GM23338 (cell line): ENCODE data around the gene UCN. TPM values are rescaled to one million over a fixed set of nuclear protein-coding genes. Genes with fewer than 3 reads are reported as not detected.

ENCODE experiments used
- ATAC-seq: fragments of 200-7000 bp; cut with Tn5 transposase; 3 replicates; pipeline ENCODE4 v1.9.1; 2020
- DNase-seq: peaks from one replicate; pipeline ENCODE4 v3.0.0-alpha.2; 2015; ENCODE audit warnings: low spot score
- H2AFZ ChIP-seq: fragments of 200-600 bp; sonication (generic); 2 replicates; pipeline ENCODE4 v1.8.0; 2016; ENCODE audit warnings: antibody characterized with exemption, mild to moderate bottlenecking, moderate library complexity
- H3F3A ChIP-seq: fragments of 200-600 bp; sonication (generic); replicated peaks from 2 replicates; pipeline ENCODE4 v1.8.0; 2017; ENCODE audit warnings: antibody characterized with exemption, mixed run types, low read depth
- H3K27ac ChIP-seq: fragments of 200-600 bp; sonication (generic); 2 replicates; pipeline ENCODE4 v1.6.1; 2016; ENCODE audit warnings: low read depth
- H3K27me3 ChIP-seq: fragments of 200-600 bp; sonication (generic); 2 replicates; pipeline ENCODE4 v1.8.0; 2016; ENCODE audit warnings: mild to moderate bottlenecking, mixed run types, moderate library complexity; ENCODE audit not compliant: insufficient read depth
- H3K36me3 ChIP-seq: fragments of 200-600 bp; sonication (generic); 2 replicates; pipeline ENCODE4 v1.8.0; 2016; ENCODE audit warnings: mild to moderate bottlenecking; ENCODE audit not compliant: insufficient read depth
- H3K4me1 ChIP-seq: fragments of 200-600 bp; sonication (generic); 2 replicates; pipeline ENCODE4 v1.8.0; 2016; ENCODE audit warnings: mild to moderate bottlenecking, moderate library complexity; ENCODE audit not compliant: insufficient read depth
- H3K4me2 ChIP-seq: fragments of 200-600 bp; sonication (generic); 2 replicates; pipeline ENCODE4 v1.7.1; 2017; ENCODE audit warnings: mixed run types
- H3K4me3 ChIP-seq: fragments of 200-600 bp; sonication (generic); 2 replicates; pipeline ENCODE4 v1.6.1; 2016; ENCODE audit warnings: mixed run types
- H3K79me2 ChIP-seq: fragments of 200-600 bp; sonication (generic); replicated peaks from 2 replicates; pipeline ENCODE4 v1.8.0; 2017; ENCODE audit warnings: mild to moderate bottlenecking; ENCODE audit not compliant: insufficient read depth
- H3K9me2 ChIP-seq: fragments of 200-600 bp; sonication (generic); 2 replicates; pipeline ENCODE4 v1.8.0; 2017; ENCODE audit not compliant: insufficient read depth
- H4K20me1 ChIP-seq: fragments of 200-600 bp; sonication (generic); replicated peaks from 2 replicates; pipeline ENCODE4 v1.8.0; 2017; ENCODE audit warnings: mild to moderate bottlenecking; ENCODE audit not compliant: insufficient read depth
- H3K27ac Mint-ChIP-seq: 2 replicates; pipeline ENCODE4 v1.8.0; 2020; ENCODE audit warnings: inconsistent platforms, mild to moderate bottlenecking, moderate library complexity, mixed read lengths
- H3K27me3 Mint-ChIP-seq: 3 replicates; pipeline ENCODE4 v1.8.0; 2022; ENCODE audit warnings: low read depth, mild to moderate bottlenecking, moderate library complexity, mixed read lengths, inconsistent platforms; ENCODE audit not compliant: insufficient read depth, poor library complexity
- H3K36me3 Mint-ChIP-seq: 3 replicates; pipeline ENCODE4 v1.8.0; 2021; ENCODE audit warnings: low read depth, mild to moderate bottlenecking, inconsistent platforms, moderate library complexity, mixed read lengths
- H3K4me1 Mint-ChIP-seq: 3 replicates; pipeline ENCODE4 v1.8.0; 2020; ENCODE audit warnings: mild to moderate bottlenecking, inconsistent platforms, mixed read lengths
- H3K4me3 Mint-ChIP-seq: 3 replicates; pipeline ENCODE4 v1.8.0; 2021; ENCODE audit warnings: moderate library complexity, mild to moderate bottlenecking, inconsistent platforms, mixed read lengths
- H3K9me3 Mint-ChIP-seq: 3 replicates; pipeline ENCODE4 v1.8.0; 2020; ENCODE audit warnings: moderate library complexity, mild to moderate bottlenecking, inconsistent platforms, mixed read lengths
- CREB1 ChIP-seq: fragments of 250-450 bp; sonication (Bioruptor Pico); IDR thresholded peaks from 2 replicates; pipeline ENCODE4 v1.5.0; 2020; ENCODE audit warnings: low read depth, mild to moderate bottlenecking, moderate library complexity
- EZH2 ChIP-seq: fragments of 200-600 bp; sonication (generic); IDR thresholded peaks from one replicate; pipeline ENCODE4 v1.8.0; 2017; ENCODE audit warnings: antibody characterized with exemption, mild to moderate bottlenecking, low read depth; ENCODE audit not compliant: unreplicated experiment
- EZH2phosphoT487 ChIP-seq: fragments of 200-600 bp; sonication (generic); IDR thresholded peaks from one replicate; pipeline ENCODE4 v1.8.1; 2018; ENCODE audit warnings: antibody characterized with exemption; ENCODE audit not compliant: unreplicated experiment
- JUNB ChIP-seq: IDR thresholded peaks from one replicate; pipeline ENCODE4 v1.6.1; 2016; ENCODE audit warnings: antibody characterized with exemption; ENCODE audit not compliant: unreplicated experiment
- POLR2AphosphoS5 ChIP-seq: IDR thresholded peaks from 2 replicates; pipeline ENCODE4 v1.6.1; 2016; ENCODE audit warnings: antibody characterized with exemption, low read depth
- STAT1 ChIP-seq: IDR thresholded peaks from one replicate; pipeline ENCODE4 v1.6.1; 2016; ENCODE audit warnings: antibody characterized with exemption; ENCODE audit not compliant: unreplicated experiment
- ZNF331 ChIP-seq: fragments of 250-450 bp; sonication (Bioruptor Pico); IDR thresholded peaks from 2 replicates; pipeline ENCODE4 v1.5.0; 2020; ENCODE audit warnings: low read depth, mild to moderate bottlenecking, moderate library complexity
- polyA plus RNA-seq: library from polyadenylated mRNA; unstranded; fragments of >200 nt; fragmentation: Nextera tagmentation; extraction: Ambion mirVana; gene quantifications from 2 replicates; pipeline ENCODE4 v1.2.1, GENCODE V29; 2016
- total RNA-seq: library from RNA; depleted of rRNA; stranded (reverse); fragments of >200 nt; shearing (Covaris generic); gene quantifications from 2 replicates; pipeline ENCODE4 v1.2.3, GENCODE V29; 2014
- TF ChIP-seq, protein P1 (sequence below): IDR thresholded peaks from 2 replicates; pipeline ENCODE4 v1.6.1; 2016; ENCODE audit warnings: antibody characterized with exemption
- TF ChIP-seq, protein P2 (sequence below): fragments of 250-450 bp; sonication (Bioruptor Pico); IDR thresholded peaks from 2 replicates; pipeline ENCODE4 v1.5.0; 2020; ENCODE audit warnings: mild to moderate bottlenecking, moderate library complexity

Gene UCN
- total and polyA plus RNA-seq, 2 experiments from 2014 or later: 0.59 to 0.99 TPM

DNA sequence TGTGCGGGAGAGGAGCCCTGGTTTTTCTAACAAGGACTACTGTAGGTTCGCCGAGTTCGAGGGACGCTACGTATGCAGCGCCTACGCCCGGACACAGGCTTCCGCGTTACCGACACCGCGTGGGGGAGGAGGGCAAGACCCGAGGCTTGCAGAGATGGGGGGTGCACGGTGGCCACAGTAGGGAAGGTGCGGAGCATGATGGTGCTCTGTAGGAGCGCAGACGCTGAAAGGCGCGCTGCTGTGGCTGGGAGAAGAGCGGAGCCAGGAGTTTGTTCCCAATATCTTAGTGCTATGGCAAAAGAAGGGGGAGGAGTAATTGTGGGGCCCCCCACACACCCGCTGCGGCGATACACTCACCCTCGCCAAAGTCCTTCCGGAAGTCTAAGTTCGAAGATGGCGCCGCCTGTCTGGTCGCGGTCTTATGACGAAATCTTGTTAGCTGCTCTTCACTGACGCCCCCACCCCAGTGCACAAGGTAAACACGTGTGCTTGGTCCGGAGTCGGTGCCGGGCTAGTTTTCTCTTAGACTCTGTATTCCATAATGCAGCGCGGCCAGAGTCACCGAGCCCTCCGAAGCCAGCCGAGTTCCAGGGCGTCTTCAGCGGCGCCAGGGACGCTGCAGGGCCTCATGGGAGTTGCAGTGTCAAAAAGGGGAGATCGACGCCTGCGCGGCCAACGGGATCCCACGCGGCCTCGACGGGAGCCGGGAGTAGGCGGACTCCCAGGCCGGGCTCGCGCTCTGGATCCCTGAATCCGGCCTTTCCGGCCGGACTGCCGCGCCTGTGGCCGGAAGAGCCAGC, 48.3 kb upstream of the UCN start, which contains the start of gene GTF3C2:
Gene GTF3C2, minus strand, starts transcription at position 383 of the 800 bp plus-strand sequence. CDS start 13,210 bp downstream, outside the sequence.
- peaks cover 59% of the 10 kb centered on the region for H3K79me2 ChIP-seq

More for the DNA sequence above, 48.3 kb upstream of the UCN start, which contains the start of gene GTF3C2:
- Mint-ChIP-seq H3K27ac (peak within 1 kb of the TSS; percentile 99), H3K4me1 (peaks cover 37% of the 10 kb centered on the region), H3K36me3 (peaks cover 28% of the 10 kb centered on the region), H3K9me3 (peaks cover 12% of the 10 kb centered on the region), H3K4me3 (peak within 1 kb of the TSS; percentile 96), H3K27me3 (peaks cover 9% of the 10 kb centered on the region)
- Histone ChIP-seq H2AFZ (peak within 1 kb of the TSS; percentile 66; the same call in 1 of the 2 replicates), H3K4me3 (peak within 1 kb of the TSS; percentile 71), H3K36me3 (no peaks in the 10 kb centered on the region), H3K9me2 (peaks cover 3% of the 10 kb centered on the region), H3F3A (peaks cover 13% of the 10 kb centered on the region), H4K20me1 (peaks cover 25% of the 10 kb centered on the region), H3K4me2 (peak within 1 kb of the TSS; percentile 85), H3K27me3 (no peaks in the 10 kb centered on the region), H3K27ac (peak within 1 kb of the TSS; percentile 97), H3K4me1 (peaks cover 49% of the 10 kb centered on the region)
- peak; percentile 100 for DNase-seq
- peak; percentile 90 for ATAC-seq
- TF ChIP-seq STAT1: no peak
- TF ChIP-seq CREB1 (CRISPR knock-in tag): peak; percentile 96
- peak; percentile 47; the same call in 1 of the 2 replicates for TF ChIP-seq POLR2AphosphoS5
- TF ChIP-seq, protein P1, sequence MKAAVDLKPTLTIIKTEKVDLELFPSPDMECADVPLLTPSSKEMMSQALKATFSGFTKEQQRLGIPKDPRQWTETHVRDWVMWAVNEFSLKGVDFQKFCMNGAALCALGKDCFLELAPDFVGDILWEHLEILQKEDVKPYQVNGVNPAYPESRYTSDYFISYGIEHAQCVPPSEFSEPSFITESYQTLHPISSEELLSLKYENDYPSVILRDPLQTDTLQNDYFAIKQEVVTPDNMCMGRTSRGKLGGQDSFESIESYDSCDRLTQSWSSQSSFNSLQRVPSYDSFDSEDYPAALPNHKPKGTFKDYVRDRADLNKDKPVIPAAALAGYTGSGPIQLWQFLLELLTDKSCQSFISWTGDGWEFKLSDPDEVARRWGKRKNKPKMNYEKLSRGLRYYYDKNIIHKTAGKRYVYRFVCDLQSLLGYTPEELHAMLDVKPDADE: peak; percentile 83
- TF ChIP-seq, protein P2, sequence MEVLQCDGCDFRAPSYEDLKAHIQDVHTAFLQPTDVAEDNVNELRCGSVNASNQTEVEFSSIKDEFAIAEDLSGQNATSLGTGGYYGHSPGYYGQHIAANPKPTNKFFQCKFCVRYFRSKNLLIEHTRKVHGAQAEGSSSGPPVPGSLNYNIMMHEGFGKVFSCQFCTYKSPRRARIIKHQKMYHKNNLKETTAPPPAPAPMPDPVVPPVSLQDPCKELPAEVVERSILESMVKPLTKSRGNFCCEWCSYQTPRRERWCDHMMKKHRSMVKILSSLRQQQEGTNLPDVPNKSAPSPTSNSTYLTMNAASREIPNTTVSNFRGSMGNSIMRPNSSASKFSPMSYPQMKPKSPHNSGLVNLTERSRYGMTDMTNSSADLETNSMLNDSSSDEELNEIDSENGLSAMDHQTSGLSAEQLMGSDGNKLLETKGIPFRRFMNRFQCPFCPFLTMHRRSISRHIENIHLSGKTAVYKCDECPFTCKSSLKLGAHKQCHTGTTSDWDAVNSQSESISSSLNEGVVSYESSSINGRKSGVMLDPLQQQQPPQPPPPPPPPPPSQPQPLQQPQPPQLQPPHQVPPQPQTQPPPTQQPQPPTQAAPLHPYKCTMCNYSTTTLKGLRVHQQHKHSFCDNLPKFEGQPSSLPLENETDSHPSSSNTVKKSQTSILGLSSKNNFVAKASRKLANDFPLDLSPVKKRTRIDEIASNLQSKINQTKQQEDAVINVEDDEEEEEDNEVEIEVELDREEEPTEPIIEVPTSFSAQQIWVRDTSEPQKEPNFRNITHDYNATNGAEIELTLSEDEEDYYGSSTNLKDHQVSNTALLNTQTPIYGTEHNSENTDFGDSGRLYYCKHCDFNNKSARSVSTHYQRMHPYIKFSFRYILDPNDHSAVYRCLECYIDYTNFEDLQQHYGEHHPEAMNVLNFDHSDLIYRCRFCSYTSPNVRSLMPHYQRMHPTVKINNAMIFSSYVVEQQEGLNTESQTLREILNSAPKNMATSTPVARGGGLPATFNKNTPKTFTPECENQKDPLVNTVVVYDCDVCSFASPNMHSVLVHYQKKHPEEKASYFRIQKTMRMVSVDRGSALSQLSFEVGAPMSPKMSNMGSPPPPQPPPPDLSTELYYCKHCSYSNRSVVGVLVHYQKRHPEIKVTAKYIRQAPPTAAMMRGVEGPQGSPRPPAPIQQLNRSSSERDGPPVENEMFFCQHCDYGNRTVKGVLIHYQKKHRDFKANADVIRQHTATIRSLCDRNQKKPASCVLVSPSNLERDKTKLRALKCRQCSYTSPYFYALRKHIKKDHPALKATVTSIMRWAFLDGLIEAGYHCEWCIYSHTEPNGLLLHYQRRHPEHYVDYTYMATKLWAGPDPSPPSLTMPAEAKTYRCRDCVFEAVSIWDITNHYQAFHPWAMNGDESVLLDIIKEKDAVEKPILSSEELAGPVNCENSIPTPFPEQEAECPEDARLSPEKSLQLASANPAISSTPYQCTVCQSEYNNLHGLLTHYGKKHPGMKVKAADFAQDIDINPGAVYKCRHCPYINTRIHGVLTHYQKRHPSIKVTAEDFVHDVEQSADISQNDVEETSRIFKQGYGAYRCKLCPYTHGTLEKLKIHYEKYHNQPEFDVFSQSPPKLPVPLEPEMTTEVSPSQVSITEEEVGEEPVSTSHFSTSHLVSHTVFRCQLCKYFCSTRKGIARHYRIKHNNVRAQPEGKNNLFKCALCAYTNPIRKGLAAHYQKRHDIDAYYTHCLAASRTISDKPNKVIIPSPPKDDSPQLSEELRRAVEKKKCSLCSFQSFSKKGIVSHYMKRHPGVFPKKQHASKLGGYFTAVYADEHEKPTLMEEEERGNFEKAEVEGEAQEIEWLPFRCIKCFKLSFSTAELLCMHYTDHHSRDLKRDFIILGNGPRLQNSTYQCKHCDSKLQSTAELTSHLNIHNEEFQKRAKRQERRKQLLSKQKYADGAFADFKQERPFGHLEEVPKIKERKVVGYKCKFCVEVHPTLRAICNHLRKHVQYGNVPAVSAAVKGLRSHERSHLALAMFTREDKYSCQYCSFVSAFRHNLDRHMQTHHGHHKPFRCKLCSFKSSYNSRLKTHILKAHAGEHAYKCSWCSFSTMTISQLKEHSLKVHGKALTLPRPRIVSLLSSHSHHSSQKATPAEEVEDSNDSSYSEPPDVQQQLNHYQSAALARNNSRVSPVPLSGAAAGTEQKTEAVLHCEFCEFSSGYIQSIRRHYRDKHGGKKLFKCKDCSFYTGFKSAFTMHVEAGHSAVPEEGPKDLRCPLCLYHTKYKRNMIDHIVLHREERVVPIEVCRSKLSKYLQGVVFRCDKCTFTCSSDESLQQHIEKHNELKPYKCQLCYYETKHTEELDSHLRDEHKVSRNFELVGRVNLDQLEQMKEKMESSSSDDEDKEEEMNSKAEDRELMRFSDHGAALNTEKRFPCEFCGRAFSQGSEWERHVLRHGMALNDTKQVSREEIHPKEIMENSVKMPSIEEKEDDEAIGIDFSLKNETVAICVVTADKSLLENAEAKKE: no peak
- no peak for TF ChIP-seq EZH2
- TF ChIP-seq EZH2phosphoT487: no peak
- no peak for TF ChIP-seq ZNF331 (CRISPR knock-in tag)
- TF ChIP-seq JUNB: no peak
